IMR-90 (cell line): ENCODE results near the gene SLC35F6. TPM values are rescaled to one million over a fixed set of nuclear protein-coding genes. Genes with fewer than 3 reads are reported as not detected.
A peak's percentile ranks its signal among the peaks of the same experiment; 100 is the strongest.

Experiments used
- ATAC-seq: fragments of 200-7000 bp; cut with Tn5 transposase; 2 replicates; pipeline ENCODE4 v1.9.1; 2020; ENCODE audit warnings: low read depth, mild to moderate bottlenecking, moderate library complexity
- BruUV-seq: library from RNA; stranded (reverse); fragments of 400-500 nt; replicated peaks from 2 replicates; lab custom pipeline; 2021; lab: Mats Ljungman, UMichigan
- CTCF ChIA-PET: fragments of 300-600 bp; formaldehyde crosslinking; extraction: SDS; loops from one replicate; lab custom pipeline; 2021; ENCODE audit warnings: antibody characterized with exemption; lab: Yijun Ruan, JAX
- POLR2A ChIA-PET: fragments of 300-600 bp; sonication (Branson Sonifier 250); formaldehyde crosslinking; loops from one replicate; lab custom pipeline; 2022; ENCODE audit warnings: antibody characterized with exemption; ENCODE audit not compliant: unreplicated experiment; lab: Charles Lee
- DNase-seq: peaks from one replicate; pipeline ENCODE4 v3.0.0; 2013
- H2AFZ ChIP-seq: replicated peaks from 2 replicates; pipeline ENCODE3; 2013; ENCODE audit warnings: low read length, mild to moderate bottlenecking; ENCODE audit not compliant: poor library complexity
- H2AK5ac ChIP-seq: 2 replicates; pipeline ENCODE4 v1.6.1; 2013; ENCODE audit warnings: low read depth, low read length, inconsistent platforms
- H2AK9ac ChIP-seq: replicated peaks from 2 replicates; pipeline ENCODE3; 2013; ENCODE audit warnings: mild to moderate bottlenecking, low read depth, low read length, moderate library complexity; ENCODE audit not compliant: poor library complexity
- H2BK120ac ChIP-seq: 2 replicates; pipeline ENCODE4 v1.6.1; 2013; ENCODE audit warnings: low read depth, low read length, inconsistent platforms
- H2BK15ac ChIP-seq: 3 replicates; pipeline ENCODE4 v1.6.1; 2013; ENCODE audit warnings: low read depth, low read length, inconsistent platforms
- H2BK20ac ChIP-seq: 2 replicates; pipeline ENCODE4 v1.6.1; 2013; ENCODE audit warnings: low read depth, mild to moderate bottlenecking, inconsistent platforms, low read length, moderate library complexity
- H2BK5ac ChIP-seq: 2 replicates; pipeline ENCODE4 v1.6.1; 2013; ENCODE audit warnings: mild to moderate bottlenecking, low read depth, low read length, inconsistent platforms; ENCODE audit not compliant: poor library complexity, severe bottlenecking
- H3K14ac ChIP-seq: replicated peaks from 2 replicates; pipeline ENCODE4 v1.6.1; 2013; ENCODE audit warnings: low read depth, low read length, inconsistent platforms
- H3K18ac ChIP-seq: 2 replicates; pipeline ENCODE4 v1.6.1; 2013; ENCODE audit warnings: low read depth, low read length, control low read depth
- H3K23ac ChIP-seq: 2 replicates; pipeline ENCODE4 v1.6.1; 2013; ENCODE audit warnings: low read depth, low read length, inconsistent platforms
- H3K27ac ChIP-seq: 2 replicates; pipeline ENCODE4 v1.5.1; 2013; ENCODE audit warnings: mild to moderate bottlenecking, control low read depth, low read length; ENCODE audit not compliant: insufficient read depth
- H3K27me3 ChIP-seq: 2 replicates; pipeline ENCODE4 v1.6.1; 2013; ENCODE audit warnings: low read length; ENCODE audit not compliant: control insufficient read depth, insufficient read depth
- H3K36me3 ChIP-seq: 2 replicates; pipeline ENCODE4 v1.6.1; 2013; ENCODE audit warnings: low read length, mixed read lengths; ENCODE audit not compliant: control insufficient read depth, insufficient read depth
- H3K4ac ChIP-seq: 2 replicates; pipeline ENCODE4 v1.6.1; 2013; ENCODE audit warnings: low read depth, low read length, inconsistent platforms
- H3K4me1 ChIP-seq: 2 replicates; pipeline ENCODE4 v1.6.1; 2013; ENCODE audit warnings: low read length, mixed read lengths; ENCODE audit not compliant: control insufficient read depth, insufficient read depth
- H3K4me2 ChIP-seq: 2 replicates; pipeline ENCODE4 v1.6.1; 2013; ENCODE audit warnings: low read depth, mild to moderate bottlenecking, control low read depth, low read length, moderate library complexity
- H3K4me3 ChIP-seq: 2 replicates; pipeline ENCODE4 v1.5.1; 2013; ENCODE audit warnings: low read depth, mild to moderate bottlenecking, control low read depth, low read length, moderate library complexity; ENCODE audit not compliant: insufficient read depth
- H3K56ac ChIP-seq: 2 replicates; pipeline ENCODE4 v1.6.1; 2013; ENCODE audit warnings: low read length, inconsistent platforms; ENCODE audit not compliant: insufficient read depth; ENCODE audit errors: extremely low read depth
- H3K79me1 ChIP-seq, 2 experiments: 2 replicates each; pipeline ENCODE4 v1.6.1; 2013; ENCODE audit warnings: low read length in 2 of 2, inconsistent platforms in 1 of 2, low read depth in 1 of 2
- H3K9ac ChIP-seq: 2 replicates; pipeline ENCODE4 v1.6.1; 2013; ENCODE audit warnings: low read depth, low read length, control low read depth
- H3K9me1 ChIP-seq: 2 replicates; pipeline ENCODE4 v1.6.1; 2013; ENCODE audit warnings: low read length, inconsistent platforms; ENCODE audit not compliant: insufficient read depth
- H3K9me3 ChIP-seq: 2 replicates; pipeline ENCODE4 v1.6.1; 2013; ENCODE audit warnings: low read length; ENCODE audit not compliant: control insufficient read depth, insufficient read depth
- H4K20me1 ChIP-seq: 2 replicates; pipeline ENCODE4 v1.6.1; 2013; ENCODE audit warnings: low read length, inconsistent platforms; ENCODE audit not compliant: insufficient read depth
- H4K5ac ChIP-seq: 2 replicates; pipeline ENCODE4 v1.6.1; 2013; ENCODE audit warnings: mild to moderate bottlenecking, low read depth, low read length, control low read depth
- H4K8ac ChIP-seq, 2 experiments: 2 replicates each; pipeline ENCODE4 v1.6.1; 2013; ENCODE audit warnings: low read depth in 2 of 2, low read length in 2 of 2, control low read depth in 1 of 2, inconsistent platforms in 1 of 2
- H4K91ac ChIP-seq: 2 replicates; pipeline ENCODE4 v1.6.1; 2013; ENCODE audit warnings: low read depth, low read length, inconsistent platforms; ENCODE audit not compliant: insufficient read depth
- FOS ChIP-seq: fragments of 150-350 bp; IDR thresholded peaks from 2 replicates; pipeline ENCODE4 v1.6.1; 2016; ENCODE audit warnings: low read depth, low read length
- MAFK ChIP-seq: IDR thresholded peaks from 2 replicates; pipeline ENCODE4 v1.6.1; 2012; ENCODE audit warnings: low read depth, low read length, improper control_type of control experiment
- WGBS, 2 experiments: methylation state at CpG; one replicate each; pipeline versions ENCODE4 v1.1.5 to v1.1.7; 2013; ENCODE audit warnings: missing lambda C conversion rate in 2 of 2; ENCODE audit not compliant: insufficient read length in 1 of 2; ENCODE audit errors: extremely low coverage in 2 of 2; 5-methylcytosine and 5-hydroxymethylcytosine counted together
- dilution Hi-C: fragments of 300-500 bp; cut with HindIII; formaldehyde crosslinking; loops from one replicate; pipeline ENCODE4 v1.14.3; 2018; ENCODE audit warnings: low sequenced_read_pairs; ENCODE audit not compliant: unreplicated experiment
- in situ Hi-C: fragments of 300-500 bp; cut with MboI; formaldehyde crosslinking; loops from 3 replicates; pipeline ENCODE4 v1.14.3; 2019; ENCODE audit warnings: low sequenced_read_pairs, inconsistent platforms, mixed read lengths
- intact Hi-C: fragments of 100-400 bp; cut with micrococcal nuclease; formaldehyde crosslinking; loops from 2 replicates; pipeline ENCODE4 v1.10.0; 2022
- polyA plus RNA-seq, 3 experiments: library from polyadenylated mRNA; depleted of rRNA; stranded (reverse); fragments of >200 nt; gene quantifications; 2 replicates each; pipeline ENCODE4 v1.2.3, GENCODE V29; 2012; ENCODE audit warnings: low replicate concordance in 1 of 3
- total RNA-seq: library from RNA; depleted of rRNA; stranded (reverse); fragments of >200 nt; gene quantifications from 2 replicates; pipeline ENCODE4 v1.2.3, GENCODE V29; 2012

Gene SLC35F6
- total and polyA plus RNA-seq, 2 of the 4 experiments (the other 2 are of a cell fraction), result 19.1 to 30.6 TPM

- WGBS, 2 experiments, result 76% methylated on average over 5 of the region's 14 CpGs; no CpG with 5 or more reads in 1 of the 2 experiments
- H3K4ac ChIP-seq, result no peak overlapping the region
- in situ Hi-C loops (no loop called here), dilution Hi-C loops (no loop called here), intact Hi-C loops (no loop called here)
- no peak overlapping the region for H2BK5ac ChIP-seq
- ATAC-seq, result no peak
- ChIA-PET POLR2A (no interaction called here), CTCF (no interaction called here)
- no peak overlapping the region for H3K14ac ChIP-seq
- peak overlapping the region; percentile 2 for H2AFZ ChIP-seq
- H2BK20ac ChIP-seq, result no peak overlapping the region
- peaks cover 34% of the 10 kb centered on the region for H3K4me1 ChIP-seq
- no peak overlapping the region for H3K56ac ChIP-seq
- H2BK120ac ChIP-seq, result no peak overlapping the region
- TF ChIP-seq FOS (no peak), MAFK (peak; percentile 37; the same call in 1 of the 2 replicates)
- H4K20me1 ChIP-seq, result peaks cover 71% of the 10 kb centered on the region
- no peaks in the 10 kb centered on the region for H3K27me3 ChIP-seq
- BruUV-seq, result no TSS peak
- H3K36me3 ChIP-seq, result peaks cover 8% of the 10 kb centered on the region
- H2BK15ac ChIP-seq, result no peak overlapping the region
- H3K9me1 ChIP-seq, result peaks cover 45% of the 10 kb centered on the region
- no peak overlapping the region for H3K4me3 ChIP-seq
- no peak overlapping the region; the same call in 1 of the 2 replicates for H3K27ac ChIP-seq
- H2AK9ac ChIP-seq, result no peak overlapping the region
- H3K9me3 ChIP-seq, result no peaks in the 10 kb centered on the region
- no peak overlapping the region for H4K8ac ChIP-seq
- H3K79me1 ChIP-seq, result peaks cover 59 to 93% of the 10 kb centered on the region in 2 experiments
- DNase-seq, result no peak
- H3K18ac ChIP-seq, result no peak overlapping the region; the same call in 1 of the 2 replicates
- H2AK5ac ChIP-seq, result peak overlapping the region; percentile 33; the same call in 1 of the 2 replicates
- H3K23ac ChIP-seq, result no peak overlapping the region
- no peak overlapping the region for H3K9ac ChIP-seq
- no peak overlapping the region for H3K4me2 ChIP-seq
- no peak overlapping the region for H4K91ac ChIP-seq
- H4K5ac ChIP-seq, result no peak overlapping the region
Observed at GRCh38 chr2:26769089-26769761, 5.1 kb downstream of the SLC35F6 start.
